ENCODE data around the gene LRRC26.
"Not testable (repeated sequence)": the region's sequence is repeated elsewhere in the genome, so short reads cannot be mapped to it uniquely, and the experiment has no call there.

Gene LRRC26

DNA sequence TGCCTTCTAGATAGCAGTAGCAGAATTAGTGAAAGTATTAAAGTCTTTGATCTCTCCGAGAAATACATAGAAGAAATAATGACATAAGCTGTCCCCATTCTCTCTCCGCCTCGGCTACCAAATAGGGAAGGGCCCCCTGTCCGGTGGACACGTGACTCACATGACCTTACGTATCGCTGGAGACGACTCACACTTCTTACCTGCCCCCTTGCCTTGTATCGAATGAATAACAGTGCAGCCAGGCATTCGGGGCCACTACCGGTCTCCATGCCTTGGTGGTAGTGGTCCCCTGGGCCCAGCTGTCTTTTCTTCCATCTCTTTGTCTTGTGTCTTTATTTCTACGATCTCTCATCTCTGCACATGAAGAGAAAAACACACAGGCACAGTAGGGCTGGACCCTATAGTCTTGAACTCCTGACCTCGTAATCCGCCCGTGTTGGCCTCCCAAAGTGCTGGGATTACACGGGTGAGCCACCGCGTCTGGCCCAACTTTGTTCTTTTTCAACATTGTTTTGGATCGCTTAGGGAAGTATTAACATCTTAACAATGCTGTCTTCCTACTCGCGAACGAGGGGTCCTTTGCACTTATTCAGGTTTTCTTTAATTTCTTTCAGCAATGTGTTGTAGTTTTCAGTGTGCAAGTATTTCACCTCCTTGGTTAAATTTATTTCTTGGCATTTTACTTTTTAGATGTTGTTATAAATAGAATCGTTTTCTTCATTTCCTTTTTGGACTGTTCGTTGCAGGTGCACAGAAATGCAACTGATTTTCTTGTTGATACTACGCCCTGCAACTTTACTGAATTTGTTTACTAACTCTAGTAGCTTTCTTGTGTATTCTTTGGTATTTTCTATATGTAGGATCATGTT is 47.7 kb downstream of the LRRC26 start:
- H3K27me3 Mint-ChIP-seq; ATAC-seq; H3K4me3 Mint-ChIP-seq; DNase-seq; H3K9me3 Mint-ChIP-seq; H3K27ac Mint-ChIP-seq; H3K36me3 Mint-ChIP-seq (ENCODE audit: low read depth): not testable (repeated sequence)
- peaks cover 37% of the 10 kb centered on the region for H3K4me1 Mint-ChIP-seq
